GM19025 (cell line): ENCODE data around the gene KIF12.
"Not testable (repeated sequence)": the region's sequence is repeated elsewhere in the genome, so short reads cannot be mapped to it uniquely, and the experiment has no call there.

Experiments used
- ATAC-seq: cut with Tn5 transposase; IDR thresholded peaks from one replicate; pipeline ENCODE4 v1.9.1; 2021; ENCODE audit warnings: mild to moderate bottlenecking, low read depth, moderate library complexity; ENCODE audit not compliant: unreplicated experiment

Gene KIF12

GRCh38 chr9:114050226-114050568, 48.9 kb downstream of the KIF12 start:
- no peak for ATAC-seq

DNA sequence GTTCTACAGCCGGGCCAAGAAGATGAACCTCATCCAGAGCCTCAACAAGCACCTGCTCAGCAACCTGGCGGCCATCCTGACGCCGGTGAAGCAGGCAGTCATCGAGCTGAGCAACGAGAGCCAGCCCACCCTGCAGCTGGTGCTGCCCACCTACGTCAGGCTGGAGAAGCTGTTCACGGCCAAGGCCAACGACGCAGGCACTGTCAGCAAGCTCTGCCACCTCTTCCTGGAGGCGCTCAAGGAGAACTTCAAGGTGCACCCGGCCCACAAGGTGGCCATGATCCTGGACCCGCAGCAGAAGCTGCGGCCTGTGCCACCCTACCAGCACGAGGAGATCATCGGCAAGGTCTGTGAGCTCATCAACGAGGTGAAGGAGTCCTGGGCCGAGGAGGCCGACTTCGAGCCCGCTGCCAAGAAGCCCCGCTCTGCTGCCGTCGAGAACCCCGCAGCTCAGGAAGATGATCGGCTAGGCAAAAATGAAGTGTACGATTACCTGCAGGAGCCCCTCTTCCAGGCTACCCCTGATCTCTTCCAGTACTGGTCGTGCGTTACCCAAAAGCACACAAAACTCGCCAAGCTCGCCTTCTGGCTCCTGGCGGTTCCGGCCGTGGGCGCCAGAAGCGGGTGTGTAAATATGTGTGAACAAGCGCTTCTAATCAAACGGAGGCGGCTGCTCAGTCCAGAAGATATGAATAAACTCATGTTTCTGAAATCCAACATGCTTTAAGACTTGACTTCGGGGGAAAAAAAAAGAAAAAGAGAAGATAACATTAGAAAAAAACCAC, 49.5 kb downstream of the KIF12 start:
- no peak for ATAC-seq

DNA sequence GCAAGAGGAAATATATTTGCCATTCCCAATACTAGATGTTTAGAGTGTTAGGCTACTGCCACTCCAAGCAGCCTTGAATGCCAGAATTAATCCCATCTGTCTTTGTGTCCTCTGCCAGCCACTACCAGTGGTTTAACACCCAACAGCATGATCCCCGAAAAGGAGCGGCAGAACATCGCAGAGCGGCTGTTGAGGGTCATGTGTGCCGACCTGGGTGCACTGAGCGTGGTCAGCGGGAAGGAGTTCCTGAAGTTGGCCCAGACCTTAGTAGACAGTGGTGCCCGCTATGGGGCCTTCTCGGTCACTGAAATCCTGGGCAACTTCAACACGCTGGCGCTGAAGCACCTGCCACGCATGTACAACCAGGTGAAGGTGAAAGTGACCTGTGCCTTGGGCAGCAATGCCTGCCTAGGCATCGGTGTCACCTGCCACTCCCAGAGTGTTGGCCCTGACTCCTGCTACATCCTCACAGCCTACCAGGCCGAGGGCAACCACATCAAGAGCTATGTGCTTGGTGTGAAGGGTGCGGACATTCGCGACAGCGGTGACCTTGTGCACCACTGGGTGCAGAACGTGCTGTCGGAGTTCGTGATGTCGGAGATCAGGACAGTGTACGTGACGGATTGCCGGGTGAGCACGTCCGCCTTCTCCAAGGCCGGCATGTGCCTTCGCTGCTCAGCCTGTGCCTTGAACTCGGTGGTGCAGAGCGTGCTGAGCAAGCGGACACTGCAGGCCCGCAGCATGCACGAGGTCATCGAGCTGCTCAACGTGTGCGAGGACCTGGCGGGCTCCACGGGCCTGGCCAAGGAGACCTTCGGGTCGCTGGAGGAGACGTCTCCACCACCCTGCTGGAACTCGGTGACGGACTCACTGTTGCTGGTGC, 50.3 kb downstream of the KIF12 start:
- no peak for ATAC-seq

GRCh38 chr9:114047717-114048116, 51.4 kb downstream of the KIF12 start:
- no peak for ATAC-seq

DNA sequence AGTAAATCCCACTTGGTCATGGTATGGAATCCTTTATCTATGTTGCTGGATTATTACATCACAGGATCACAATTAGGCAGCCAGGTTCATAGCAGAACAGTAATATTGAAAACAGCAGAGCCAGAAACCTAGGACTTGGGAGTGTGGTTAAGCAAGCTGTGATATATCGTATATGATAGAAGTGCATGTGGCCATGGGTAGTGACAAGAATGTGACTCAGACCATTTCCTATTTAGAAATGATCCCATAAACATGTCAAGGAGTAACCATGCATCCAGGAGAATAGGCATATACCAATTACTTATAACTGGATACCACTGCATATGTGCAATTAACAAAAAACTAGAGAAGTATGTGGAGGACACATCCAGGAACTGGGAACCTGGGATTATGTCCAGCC, 52.2 kb downstream of the KIF12 start:
- ATAC-seq: no peak

DNA sequence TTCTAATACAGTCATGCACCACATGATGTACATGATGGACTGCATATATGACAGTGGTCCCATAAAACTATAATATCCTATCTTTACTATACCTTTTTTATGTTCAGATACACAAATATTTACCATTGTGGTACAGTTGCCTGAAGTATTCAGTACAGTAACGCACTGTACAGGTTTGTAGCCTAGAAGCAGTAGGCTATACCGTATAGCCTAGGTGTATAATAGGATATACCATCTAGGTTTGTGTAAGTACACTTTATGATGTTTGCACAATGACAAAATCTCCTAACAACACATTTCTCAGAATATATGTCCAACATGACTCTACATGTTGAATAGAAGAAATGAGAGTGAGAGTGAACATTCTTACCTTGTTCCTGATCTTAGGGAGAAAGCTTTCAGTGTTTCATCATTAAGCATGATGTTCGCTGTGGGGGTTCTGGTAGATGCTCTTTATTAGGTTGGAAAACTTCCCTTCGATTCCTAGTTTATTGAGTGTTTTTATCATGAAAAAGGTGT, 52.8 kb downstream of the KIF12 start:
- no peak for ATAC-seq

DNA sequence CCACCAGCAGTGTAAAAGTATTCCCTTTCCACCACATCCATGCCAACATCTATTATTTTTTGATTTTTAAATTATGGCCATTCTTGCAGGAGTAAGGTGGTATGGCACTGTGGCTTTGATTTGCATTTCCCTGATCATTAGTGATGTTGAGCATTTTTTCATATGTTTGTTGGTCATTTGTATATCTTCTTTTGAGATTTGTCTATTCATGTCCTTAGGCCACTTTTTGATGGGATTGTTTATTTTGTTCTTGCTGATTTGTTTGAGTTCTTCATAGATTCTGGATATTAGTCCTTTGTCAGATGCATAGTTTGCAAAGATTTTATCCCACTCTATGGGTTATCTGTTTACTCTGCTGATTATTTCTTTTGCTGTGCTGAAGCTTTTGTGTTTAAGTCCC, 55.4 kb downstream of the KIF12 start:
- ATAC-seq: not testable (repeated sequence)
